Raji (cell line): ENCODE data around the gene HUNK.

Experiments
- POLR2A ChIP-seq: IDR thresholded peaks from 2 replicates; pipeline ENCODE4 v1.6.1; 2011; ENCODE audit warnings: low read depth, low read length, control low read depth; ENCODE audit not compliant: insufficient read depth

HUNK gene

GRCh38 chr21:32007456-32007855 is 134.6 kb downstream of the HUNK start:
- TF ChIP-seq POLR2A = no peak

- no peak for TF ChIP-seq POLR2A
Observed at GRCh38 chr21:32008714-32009113, 135.9 kb downstream of the HUNK start.

GRCh38 chr21:32009263-32009662 is 136.4 kb downstream of the HUNK start:
- TF ChIP-seq POLR2A = no peak

- TF ChIP-seq POLR2A = no peak
Observed at GRCh38 chr21:32015461-32016139, 142.8 kb downstream of the HUNK start.

- TF ChIP-seq POLR2A = no peak
Observed at GRCh38 chr21:32018381-32018780, 145.6 kb downstream of the HUNK start.

- no peak for TF ChIP-seq POLR2A
Observed at GRCh38 chr21:32020564-32020963, 147.7 kb downstream of the HUNK start.

GRCh38 chr21:32021319-32021994 is 148.6 kb downstream of the HUNK start:
- no peak for TF ChIP-seq POLR2A

- TF ChIP-seq POLR2A = no peak
Observed at GRCh38 chr21:32022146-32022545, 149.3 kb downstream of the HUNK start.

- TF ChIP-seq POLR2A = no peak
Observed at GRCh38 chr21:32030146-32030652, 157.4 kb downstream of the HUNK start.

- TF ChIP-seq POLR2A = no peak
Observed at GRCh38 chr21:32034850-32035249, 162.0 kb downstream of the HUNK start.

- no peak for TF ChIP-seq POLR2A
Observed at GRCh38 chr21:32035617-32036016, 162.8 kb downstream of the HUNK start.

GRCh38 chr21:32036756-32037155 is 163.9 kb downstream of the HUNK start:
- no peak for TF ChIP-seq POLR2A

- TF ChIP-seq POLR2A = no peak
Observed at GRCh38 chr21:32043458-32043857, 170.6 kb downstream of the HUNK start.

GRCh38 chr21:32044205-32045180 is 171.7 kb downstream of the HUNK start:
- no peak for TF ChIP-seq POLR2A

- TF ChIP-seq POLR2A = no peak
Observed at GRCh38 chr21:32046191-32046590, 173.4 kb downstream of the HUNK start.
